Epithelial cell of proximal tubule (primary cell): ENCODE measurements around the gene WDR5. TPM values are rescaled to one million over a fixed set of nuclear protein-coding genes. Genes with fewer than 3 reads are reported as not detected.
A peak's percentile ranks its signal among the peaks of the same experiment; 100 is the strongest.

ENCODE experiments used
- DNase-seq: peaks from one replicate; pipeline ENCODE4 v3.0.0-alpha.2; 2011; ENCODE audit warnings: low read depth
- H3K4me3 ChIP-seq: 2 replicates; pipeline ENCODE4 v1.5.1; 2011; ENCODE audit warnings: low read depth, mild to moderate bottlenecking, low read length
- total RNA-seq: library from RNA; depleted of rRNA; stranded (reverse); fragments of >200 nt; gene quantifications from 2 replicates; pipeline ENCODE4 v1.2.3, GENCODE V29; 2015
- TF ChIP-seq, protein P1 (sequence below): conservative IDR thresholded peaks from 2 replicates; pipeline ENCODE4 v1.5.1; 2012; ENCODE audit warnings: low read depth, mild to moderate bottlenecking, low read length

Gene WDR5
- total RNA-seq, 1 donor from 2014 or later = 29.1 TPM

- TF ChIP-seq, protein P1, sequence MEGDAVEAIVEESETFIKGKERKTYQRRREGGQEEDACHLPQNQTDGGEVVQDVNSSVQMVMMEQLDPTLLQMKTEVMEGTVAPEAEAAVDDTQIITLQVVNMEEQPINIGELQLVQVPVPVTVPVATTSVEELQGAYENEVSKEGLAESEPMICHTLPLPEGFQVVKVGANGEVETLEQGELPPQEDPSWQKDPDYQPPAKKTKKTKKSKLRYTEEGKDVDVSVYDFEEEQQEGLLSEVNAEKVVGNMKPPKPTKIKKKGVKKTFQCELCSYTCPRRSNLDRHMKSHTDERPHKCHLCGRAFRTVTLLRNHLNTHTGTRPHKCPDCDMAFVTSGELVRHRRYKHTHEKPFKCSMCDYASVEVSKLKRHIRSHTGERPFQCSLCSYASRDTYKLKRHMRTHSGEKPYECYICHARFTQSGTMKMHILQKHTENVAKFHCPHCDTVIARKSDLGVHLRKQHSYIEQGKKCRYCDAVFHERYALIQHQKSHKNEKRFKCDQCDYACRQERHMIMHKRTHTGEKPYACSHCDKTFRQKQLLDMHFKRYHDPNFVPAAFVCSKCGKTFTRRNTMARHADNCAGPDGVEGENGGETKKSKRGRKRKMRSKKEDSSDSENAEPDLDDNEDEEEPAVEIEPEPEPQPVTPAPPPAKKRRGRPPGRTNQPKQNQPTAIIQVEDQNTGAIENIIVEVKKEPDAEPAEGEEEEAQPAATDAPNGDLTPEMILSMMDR = no peak
- H3K4me3 ChIP-seq = no peak overlapping the region
- DNase-seq = no peak
These were observed 39.5 kb downstream of the WDR5 start for GRCh38 chr9:134175291-134175807.

- TF ChIP-seq, protein P1 = peak; percentile 25
- no peak for DNase-seq
- H3K4me3 ChIP-seq = no peak overlapping the region
These were observed 40.1 kb downstream of the WDR5 start for GRCh38 chr9:134175808-134176598.

GRCh38 chr9:134176599-134176968 is 40.7 kb downstream of the WDR5 start:
- TF ChIP-seq, protein P1 = no peak
- DNase-seq = no peak
- no peak overlapping the region for H3K4me3 ChIP-seq

GRCh38 chr9:134177186-134177585 is 41.3 kb downstream of the WDR5 start:
- TF ChIP-seq, protein P1 = no peak
- DNase-seq = no peak
- H3K4me3 ChIP-seq = no peak overlapping the region

- H3K4me3 ChIP-seq = no peak overlapping the region
- TF ChIP-seq, protein P1 = no peak
- no peak for DNase-seq
These were observed 41.9 kb downstream of the WDR5 start for GRCh38 chr9:134177624-134178393.

DNA sequence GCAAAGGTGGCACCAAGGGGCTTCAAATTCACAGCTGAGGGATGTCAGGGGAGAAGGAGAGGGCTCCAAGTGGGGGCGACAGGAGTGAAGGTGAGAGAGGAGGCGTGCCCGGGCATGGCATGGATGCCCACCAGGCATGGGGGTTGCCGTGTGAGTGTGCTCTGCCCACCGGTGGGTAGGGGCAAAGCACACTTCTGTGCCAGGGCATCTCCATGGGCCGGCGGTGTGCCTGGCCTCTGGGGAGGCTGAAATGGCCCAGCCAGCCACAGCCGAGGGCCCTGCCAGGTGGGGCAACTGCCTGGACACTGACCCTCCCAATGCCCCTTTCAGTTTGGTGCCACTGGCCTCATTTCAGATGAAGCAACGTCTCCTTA is 42.5 kb downstream of the WDR5 start:
- H3K4me3 ChIP-seq = no peak overlapping the region
- no peak for DNase-seq
- TF ChIP-seq, protein P1 = no peak
